GM12878 (cell line): ENCODE measurements around the gene ARMC2. TPM values are rescaled to one million over a fixed set of nuclear protein-coding genes. Genes with fewer than 3 reads are reported as not detected.

Experiments used
- ATAC-seq: fragments of 200-7000 bp; cut with Tn5 transposase; 3 replicates; pipeline ENCODE4 v1.9.1; 2020; ENCODE audit warnings: mild to moderate bottlenecking, moderate library complexity
- BruUV-seq: library from RNA; stranded (reverse); fragments of 400-500 nt; replicated peaks from 2 replicates; lab custom pipeline; 2021; lab: Mats Ljungman, UMichigan
- CTCF ChIA-PET: fragments of 300-600 bp; sonication (Branson Sonifier 250); formaldehyde crosslinking; extraction: SDS; loops from one replicate; lab custom pipeline; 2021; ENCODE audit warnings: inconsistent platforms; lab: Yijun Ruan, JAX
- POLR2A ChIA-PET: fragments of 350-600 bp; formaldehyde crosslinking; extraction: SDS; loops from one replicate; lab custom pipeline; 2021; ENCODE audit warnings: inconsistent platforms; lab: Charles Lee
- RAD21 ChIA-PET: fragments of 300-600 bp; sonication (Branson Sonifier 250); formaldehyde crosslinking; loops from one replicate; lab custom pipeline; 2023; ENCODE audit warnings: antibody characterized with exemption; ENCODE audit not compliant: unreplicated experiment; lab: Charles Lee
- SMC1A ChIA-PET: fragments of 300-600 bp; sonication (Branson Sonifier 250); formaldehyde crosslinking; loops from one replicate; lab custom pipeline; 2023; ENCODE audit not compliant: unreplicated experiment, uncharacterized antibody; lab: Charles Lee
- DNase-seq: peaks from one replicate; pipeline ENCODE4 v3.0.0-alpha.2; 2011; ENCODE audit warnings: low read depth, low spot score
- FAIRE-seq: peaks from 3 replicates; lab custom pipeline; 2011; peaks lifted over from hg19 to GRCh38; lab: Jason Lieb, UNC
- H2AFZ ChIP-seq: 2 replicates; pipeline ENCODE4 v1.6.0; 2011; ENCODE audit warnings: low read depth, low read length, control low read depth; ENCODE audit not compliant: control insufficient read depth
- H3K27ac ChIP-seq: 2 replicates; pipeline ENCODE4 v1.5.1; 2011; ENCODE audit warnings: control low read depth; ENCODE audit not compliant: control insufficient read depth, insufficient read depth
- H3K27me3 ChIP-seq, 2 experiments: replicated peaks in 1 of 2; 2 replicates each; pipeline versions ENCODE4 v1.6.0 to v1.6.1; 2011; ENCODE audit warnings: low read length in 1 of 2; ENCODE audit not compliant: control insufficient read depth in 2 of 2, insufficient read depth in 2 of 2
- H3K36me3 ChIP-seq, 2 experiments: 2 replicates each; pipeline ENCODE4 v1.5.1; 2011; ENCODE audit warnings: low read length in 1 of 2; ENCODE audit not compliant: control insufficient read depth in 2 of 2, insufficient read depth in 2 of 2
- H3K4me1 ChIP-seq: 2 replicates; pipeline ENCODE4 v1.6.1; 2011; ENCODE audit warnings: mild to moderate bottlenecking, low read length, moderate library complexity, mixed read lengths; ENCODE audit not compliant: control insufficient read depth, insufficient read depth
- H3K4me2 ChIP-seq: 2 replicates; pipeline ENCODE4 v1.6.0; 2011; ENCODE audit warnings: control low read depth; ENCODE audit not compliant: control insufficient read depth, insufficient read depth
- H3K4me3 ChIP-seq: fragments of 200-600 bp; sonication (generic); 2 replicates; pipeline ENCODE4 v1.5.1; 2016
- H3K79me2 ChIP-seq: 2 replicates; pipeline ENCODE4 v1.6.0; 2011; ENCODE audit warnings: low read length; ENCODE audit not compliant: control insufficient read depth, insufficient read depth
- H3K9ac ChIP-seq: 2 replicates; pipeline ENCODE4 v1.8.0; 2011; ENCODE audit warnings: low read length, control low read depth, mixed read lengths; ENCODE audit not compliant: control insufficient read depth, insufficient read depth
- H3K9me3 ChIP-seq: replicated peaks from 3 replicates; pipeline ENCODE4 v1.5.1; 2011; ENCODE audit warnings: mild to moderate bottlenecking, low read length; ENCODE audit not compliant: control insufficient read depth, insufficient read depth
- H4K20me1 ChIP-seq: 2 replicates; pipeline ENCODE4 v1.6.0; 2011; ENCODE audit not compliant: control insufficient read depth, insufficient read depth
- CBFB ChIP-seq: IDR thresholded peaks from 2 replicates; pipeline ENCODE4 v1.6.1; 2016; ENCODE audit warnings: antibody characterized with exemption, low read depth
- CHD4 ChIP-seq: fragments of 200-600 bp; sonication (generic); IDR thresholded peaks from 2 replicates; pipeline ENCODE4 v1.6.1; 2016; ENCODE audit warnings: mild to moderate bottlenecking
- DPF2 ChIP-seq: fragments of 450-650 bp; IDR thresholded peaks from 2 replicates; pipeline ENCODE4 v1.6.1; 2017; ENCODE audit warnings: mild to moderate bottlenecking
- ETV6 ChIP-seq, 2 experiments: fragments of 450-650 bp in 1 of 2; IDR thresholded peaks in 1 of 2; conservative IDR thresholded peaks in 1 of 2; 2 replicates each; pipeline ENCODE4 v1.6.1; 2014; ENCODE audit warnings: antibody characterized with exemption in 1 of 2, borderline replicate concordance in 1 of 2, low read depth in 1 of 2, mild to moderate bottlenecking in 1 of 2, moderate library complexity in 1 of 2
- HDAC6 ChIP-seq: fragments of 200-600 bp; sonication (generic); IDR thresholded peaks from one replicate; pipeline ENCODE4 v1.8.0; 2017; ENCODE audit warnings: antibody characterized with exemption; ENCODE audit not compliant: unreplicated experiment
- JUNB ChIP-seq: IDR thresholded peaks from 2 replicates; pipeline ENCODE4 v1.6.1; 2016; ENCODE audit warnings: antibody characterized with exemption, mild to moderate bottlenecking
- PAX8 ChIP-seq: fragments of 450-650 bp; IDR thresholded peaks from 2 replicates; pipeline ENCODE4 v1.6.1; 2017; ENCODE audit warnings: mild to moderate bottlenecking, moderate library complexity
- POLR2A ChIP-seq: IDR thresholded peaks from 2 replicates; pipeline ENCODE4 v1.6.1; 2011; ENCODE audit warnings: low read depth, mild to moderate bottlenecking, low read length
- RAD21 ChIP-seq: IDR thresholded peaks from 2 replicates; pipeline ENCODE4 v1.6.1; 2011; ENCODE audit warnings: mild to moderate bottlenecking, low read depth, low read length, moderate library complexity; ENCODE audit not compliant: insufficient read depth
- SMAD5 ChIP-seq: IDR thresholded peaks from 2 replicates; pipeline ENCODE4 v1.6.1; 2016; ENCODE audit warnings: antibody characterized with exemption, low read depth
- SMC3 ChIP-seq: IDR thresholded peaks from 2 replicates; pipeline ENCODE4 v1.6.1; 2011; ENCODE audit warnings: low read length, improper control_type of control experiment, borderline replicate concordance
- TARDBP ChIP-seq: IDR thresholded peaks from 2 replicates; pipeline ENCODE4 v1.6.1; 2016; ENCODE audit warnings: borderline replicate concordance
- WGBS: methylation state at CpG from one replicate; pipeline ENCODE4 v1.1.6; 2016; ENCODE audit warnings: low lambda C conversion rate; ENCODE audit not compliant: insufficient replicate concordance, insufficient coverage; ENCODE audit errors: missing lambda C conversion rate; 5-methylcytosine and 5-hydroxymethylcytosine counted together
- in situ Hi-C: fragments of 300-500 bp; cut with MboI; formaldehyde crosslinking; loops from 9 replicates; pipeline ENCODE4 v1.14.3; 2018; ENCODE audit warnings: mixed read lengths
- intact Hi-C: fragments of 100-400 bp; cut with micrococcal nuclease; formaldehyde crosslinking; loops from one replicate; pipeline ENCODE4 v1.14.2; 2022; ENCODE audit not compliant: unreplicated experiment
- polyA plus RNA-seq, 11 experiments: library from polyadenylated mRNA; depleted of rRNA in 4 of 11; unstranded in 6 of 11; stranded (reverse) in 5 of 11; fragments of >200 nt; fragmentation: Nextera tagmentation in 4 of 11; fragmentation: Illumina TruSeq in 1 of 11; extraction: Ambion mirVana in 4 of 11; extraction: Trizol in 1 of 11; gene quantifications; 1 replicate in 1 of 11; 2 replicates in 10 of 11; pipeline versions ENCODE4 v1.2.1 to v1.2.3, GENCODE V29; 2011 to 2016; ENCODE audit warnings: inconsistent platforms in 2 of 11, missing spikeins in 2 of 11, low read depth in 1 of 11
- total RNA-seq, 4 experiments: library from RNA; depleted of rRNA in 3 of 4; stranded (reverse); fragments of >200 nt in 3 of 4; fragmentation: Illumina TruSeq in 1 of 4; extraction: Trizol in 1 of 4; gene quantifications; 2 replicates each; pipeline versions ENCODE4 v1.2.1 to v1.2.3, GENCODE V29; 2013 to 2021

ARMC2 gene
- total and polyA plus RNA-seq, 10 of the 15 experiments (the other 5 are each of a cell fraction or from before 2014, with no cell fraction given) = 0.06 to 0.33 (median 0.21) TPM; not detected in 5

GRCh38 chr6:108942556-108943492 is 94.6 kb downstream of the ARMC2 start:
- Histone ChIP-seq H3K4me1 (no peaks in the 10 kb centered on the region), H2AFZ (no peak overlapping the region)
- no peak for TF ChIP-seq CHD4
- no peak for TF ChIP-seq PAX8
- TF ChIP-seq ETV6 (conservative IDR thresholded peaks at IDR 0.05 in 1 of 2, IDR thresholded peaks at IDR 0.05 in 1 of 2; ENCODE audit: borderline replicate concordance in 1 of 2, low read depth in 1 of 2) = no peak
- no peak for TF ChIP-seq SMC3
- no peak for TF ChIP-seq JUNB
- no peak for TF ChIP-seq DPF2
- TF ChIP-seq POLR2A = no peak
- TF ChIP-seq HDAC6 = no peak
- no peak for TF ChIP-seq TARDBP
- no peak for TF ChIP-seq RAD21
- no peak for TF ChIP-seq SMAD5
- TF ChIP-seq CBFB = no peak
- TF ChIP-seq, all 136 proteins: peak for 0
- no peaks in the 10 kb centered on the region for H3K9me3 ChIP-seq
- H3K9ac ChIP-seq = no peak overlapping the region
- intact Hi-C loops (no loop called here), in situ Hi-C loops (no loop called here)
- no TSS peak for BruUV-seq
- ChIA-PET POLR2A (no interaction called here), SMC1A (no interaction called here), RAD21 (no interaction called here), CTCF (interaction anchor here (0.6 kb wide), 1 partner anchor 26 kb away, joined by 3 read pairs; no protein-coding TSS in a partner anchor)
- ATAC-seq = no peak
- no peak for DNase-seq
- H3K4me2 ChIP-seq = no peak overlapping the region
- no peak overlapping the region for H3K4me3 ChIP-seq
- H3K36me3 ChIP-seq = no peaks in the 10 kb centered on the region
- 36% methylated on average over 9 of the region's 9 CpGs for WGBS
- no peaks in the 10 kb centered on the region for H3K79me2 ChIP-seq
- H3K27me3 ChIP-seq = peaks cover 2 to 13% of the 10 kb centered on the region in 2 experiments; a peak in 3 of 4 replicates
- peak; percentile 7 for FAIRE-seq
- no peaks in the 10 kb centered on the region for H4K20me1 ChIP-seq
- no peak overlapping the region for H3K27ac ChIP-seq
